HL-60 (cell line): Measurements from ENCODE around the gene KIAA1549.

Source experiments
- CTCF ChIP-seq: IDR thresholded peaks from one replicate; pipeline ENCODE4 v1.5.1; 2011; ENCODE audit warnings: low read length, control low read depth, inconsistent platforms; ENCODE audit not compliant: insufficient read depth
- GABPA ChIP-seq: IDR thresholded peaks from 2 replicates; pipeline ENCODE4 v1.6.1; 2012; ENCODE audit warnings: low read depth
- POLR2AphosphoS5 ChIP-seq: IDR thresholded peaks from 2 replicates; pipeline ENCODE4 v1.6.1; 2012; ENCODE audit warnings: low read depth
- REST ChIP-seq: IDR thresholded peaks from 2 replicates; pipeline ENCODE4 v1.6.1; 2012; ENCODE audit warnings: low read depth; ENCODE audit not compliant: insufficient replicate concordance

- TF ChIP-seq CTCF, result no peak
- no peak for TF ChIP-seq POLR2AphosphoS5
- TF ChIP-seq REST, result no peak
- TF ChIP-seq GABPA, result no peak
These were observed 100.2 kb downstream of the KIAA1549 start for GRCh38 chr7:138880881-138881578.
